B cell (primary cell): ENCODE measurements around the gene SLC6A18. TPM values are rescaled to one million over a fixed set of nuclear protein-coding genes. Genes with fewer than 3 reads are reported as not detected.

Experiments used
- ATAC-seq: fragments of 200-7000 bp; cut with Tn5 transposase; one replicate; pipeline ENCODE4 v1.10.0; 2021; ENCODE audit warnings: low read depth, mild to moderate bottlenecking, moderate number of reproducible peaks, moderate library complexity
- CTCF ChIA-PET: fragments of 350-600 bp; sonication (Branson Sonifier 250); formaldehyde crosslinking; loops from one replicate; lab custom pipeline; 2021; ENCODE audit warnings: antibody characterized with exemption, inconsistent platforms; lab: Charles Lee
- POLR2A ChIA-PET: fragments of 350-600 bp; sonication (Branson Sonifier 250); formaldehyde crosslinking; loops from one replicate; lab custom pipeline; 2021; ENCODE audit warnings: antibody characterized with exemption; lab: Charles Lee
- DNase-seq: peaks from one replicate; pipeline ENCODE4 v3.0.0; 2013
- H2AFZ ChIP-seq: 2 replicates; pipeline ENCODE4 v1.6.1; 2012; ENCODE audit warnings: mild to moderate bottlenecking, low read depth, low read length; ENCODE audit not compliant: insufficient read depth, poor library complexity, severe bottlenecking
- H3K27ac ChIP-seq, 2 donors: 1 replicate in 1 of 2; 2 replicates in 1 of 2; pipeline ENCODE4 v1.5.1; 2012 to 2013; ENCODE audit warnings: low read length in 2 of 2, mild to moderate bottlenecking in 2 of 2, moderate library complexity in 1 of 2
- H3K27me3 ChIP-seq, 4 experiments: fragments of 200-600 bp in 1 of 4; sonication (generic) in 1 of 4; replicated peaks in 1 of 4; 1 replicate in 2 of 4; 2 replicates in 2 of 4; pipeline versions ENCODE4 v1.6.1 to v1.7.0; 2013 to 2016; ENCODE audit warnings: low read length in 3 of 4, mild to moderate bottlenecking in 2 of 4, mixed read lengths in 1 of 4, moderate library complexity in 1 of 4; ENCODE audit not compliant: insufficient read depth in 4 of 4, control insufficient read depth in 3 of 4; ENCODE audit errors: control extremely low read depth in 1 of 4
- H3K36me3 ChIP-seq, 2 experiments: replicated peaks in 1 of 2; 1 replicate in 1 of 2; 2 replicates in 1 of 2; pipeline versions ENCODE4 v1.6.1 to v1.7.1; 2013; ENCODE audit warnings: low read length in 1 of 2; ENCODE audit not compliant: insufficient read depth in 2 of 2, control insufficient read depth in 1 of 2; ENCODE audit errors: control extremely low read depth in 1 of 2, extremely low read depth in 1 of 2
- H3K4me1 ChIP-seq, 2 donors: fragments of 200-600 bp in 1 of 2; sonication (generic) in 1 of 2; 1 replicate in 1 of 2; 2 replicates in 1 of 2; pipeline versions ENCODE4 v1.5.1 to v1.6.1; 2013 to 2017; ENCODE audit warnings: low read length in 2 of 2; ENCODE audit not compliant: control insufficient read depth in 2 of 2, insufficient read depth in 2 of 2
- H3K4me2 ChIP-seq: replicated peaks from 2 replicates; pipeline ENCODE3; 2012; ENCODE audit warnings: mild to moderate bottlenecking, low read depth, low read length; ENCODE audit not compliant: poor library complexity, severe bottlenecking
- H3K4me3 ChIP-seq, 5 experiments: fragments of 200-600 bp in 1 of 5; sonication (generic) in 1 of 5; 1 replicate in 3 of 5; 2 replicates in 2 of 5; pipeline versions ENCODE4 v1.5.1 to v1.7.0; 2011 to 2016; ENCODE audit warnings: low read length in 4 of 5, mild to moderate bottlenecking in 4 of 5, low read depth in 2 of 5, control low read depth in 1 of 5, moderate library complexity in 1 of 5; ENCODE audit not compliant: insufficient read depth in 1 of 5; ENCODE audit errors: control extremely low read depth in 1 of 5, extremely low read depth in 1 of 5
- H3K79me2 ChIP-seq: fragments of 200-600 bp; sonication (generic); one replicate; pipeline ENCODE4 v1.6.0; 2016; ENCODE audit warnings: low read length; ENCODE audit not compliant: control insufficient read depth, insufficient read depth
- H3K9ac ChIP-seq: fragments of 200-600 bp; sonication (generic); 2 replicates; pipeline ENCODE4 v1.6.1; 2017; ENCODE audit warnings: mild to moderate bottlenecking, low read length, moderate library complexity
- H3K9me3 ChIP-seq, 3 donors: one replicate each; pipeline versions ENCODE4 v1.6.1 to v1.7.1; 2013; ENCODE audit warnings: low read length in 2 of 3; ENCODE audit not compliant: control insufficient read depth in 2 of 3, insufficient read depth in 1 of 3; ENCODE audit errors: control extremely low read depth in 1 of 3
- H4K20me1 ChIP-seq: 2 replicates; pipeline ENCODE4 v1.6.0; 2012; ENCODE audit warnings: mild to moderate bottlenecking, low read length; ENCODE audit not compliant: insufficient read depth, control insufficient read depth, poor library complexity, severe bottlenecking
- H3K27ac Mint-ChIP-seq: one replicate; pipeline ENCODE4 v1.8.0; 2021; ENCODE audit warnings: mixed read lengths
- H3K27me3 Mint-ChIP-seq: one replicate; pipeline ENCODE4 v1.8.0; 2021; ENCODE audit warnings: mixed read lengths
- H3K4me1 Mint-ChIP-seq: one replicate; pipeline ENCODE4 v1.8.0; 2021; ENCODE audit warnings: mixed read lengths
- H3K4me3 Mint-ChIP-seq: one replicate; pipeline ENCODE4 v1.8.0; 2021; ENCODE audit warnings: mixed read lengths
- H3K9me3 Mint-ChIP-seq: one replicate; pipeline ENCODE4 v1.8.0; 2022; ENCODE audit warnings: mixed read lengths; ENCODE audit not compliant: insufficient read depth
- CTCF ChIP-seq: fragments of 200-600 bp; IDR thresholded peaks from one replicate; pipeline ENCODE4 v1.8.0; 2022; ENCODE audit warnings: antibody characterized with exemption, mild to moderate bottlenecking
- EZH2 ChIP-seq: IDR thresholded peaks from 2 replicates; pipeline ENCODE4 v1.6.1; 2012; ENCODE audit warnings: borderline replicate concordance, low read depth, mild to moderate bottlenecking, moderate library complexity, low read length; ENCODE audit not compliant: insufficient read depth, poor library complexity, severe bottlenecking
- WGBS: methylation state at CpG from one replicate; pipeline ENCODE4 v1.1.5; 2013; ENCODE audit warnings: missing lambda C conversion rate; ENCODE audit not compliant: insufficient coverage; 5-methylcytosine and 5-hydroxymethylcytosine counted together
- intact Hi-C: fragments of 100-400 bp; cut with micrococcal nuclease; formaldehyde crosslinking; loops from one replicate; pipeline ENCODE4 v1.10.0; 2022
- polyA plus RNA-seq: library from polyadenylated mRNA; depleted of rRNA; stranded (reverse); fragments of >200 nt; gene quantifications from 2 replicates; pipeline ENCODE4 v1.2.3, GENCODE V29; 2012
- total RNA-seq, 2 donors: library from RNA; stranded (reverse); fragments of 120-200 nt in 1 of 2; gene quantifications; 1 replicate in 1 of 2; 2 replicates in 1 of 2; pipeline versions ENCODE4 v1.2.3 to v1.2.4, GENCODE V29; 2013 to 2022

Gene SLC6A18
- total and polyA plus RNA-seq, 2 donors (not counting 1 experiment from before 2014, with no cell fraction given), result not detected

GRCh38 chr5:1185038-1185627 is 40.0 kb upstream of the SLC6A18 start:
- ChIA-PET POLR2A (no interaction called here), CTCF (interaction anchor here (1.0 kb wide), 1 partner anchor 17 kb away, joined by 3 read pairs; no protein-coding TSS in a partner anchor)
- H3K9me3 Mint-ChIP-seq, result no peaks in the 10 kb centered on the region
- H4K20me1 ChIP-seq, result no peaks in the 10 kb centered on the region
- H3K9me3 ChIP-seq, result no peaks in the 10 kb centered on the region
- DNase-seq, result no peak
- no peaks in the 10 kb centered on the region for H3K27me3 ChIP-seq
- no peak overlapping the region for H2AFZ ChIP-seq
- H3K27ac ChIP-seq, result no peak overlapping the region
- H3K9ac ChIP-seq, result no peak overlapping the region
- no peak overlapping the region for H3K4me3 ChIP-seq
- TF ChIP-seq CTCF (no peak), EZH2 (no peak)
- no peak overlapping the region for H3K4me3 Mint-ChIP-seq
- ATAC-seq, result no peak
- intact Hi-C loops, result no loop called here
- no peak overlapping the region for H3K27ac Mint-ChIP-seq
- peaks cover 10% of the 10 kb centered on the region for H3K27me3 Mint-ChIP-seq
- H3K4me2 ChIP-seq, result no peak overlapping the region
- no peaks in the 10 kb centered on the region for H3K79me2 ChIP-seq
- no peaks in the 10 kb centered on the region for H3K36me3 ChIP-seq
- H3K4me1 Mint-ChIP-seq, result no peaks in the 10 kb centered on the region
- no peaks in the 10 kb centered on the region for H3K4me1 ChIP-seq
- 96% methylated on average over 9 of the region's 10 CpGs for WGBS

DNA sequence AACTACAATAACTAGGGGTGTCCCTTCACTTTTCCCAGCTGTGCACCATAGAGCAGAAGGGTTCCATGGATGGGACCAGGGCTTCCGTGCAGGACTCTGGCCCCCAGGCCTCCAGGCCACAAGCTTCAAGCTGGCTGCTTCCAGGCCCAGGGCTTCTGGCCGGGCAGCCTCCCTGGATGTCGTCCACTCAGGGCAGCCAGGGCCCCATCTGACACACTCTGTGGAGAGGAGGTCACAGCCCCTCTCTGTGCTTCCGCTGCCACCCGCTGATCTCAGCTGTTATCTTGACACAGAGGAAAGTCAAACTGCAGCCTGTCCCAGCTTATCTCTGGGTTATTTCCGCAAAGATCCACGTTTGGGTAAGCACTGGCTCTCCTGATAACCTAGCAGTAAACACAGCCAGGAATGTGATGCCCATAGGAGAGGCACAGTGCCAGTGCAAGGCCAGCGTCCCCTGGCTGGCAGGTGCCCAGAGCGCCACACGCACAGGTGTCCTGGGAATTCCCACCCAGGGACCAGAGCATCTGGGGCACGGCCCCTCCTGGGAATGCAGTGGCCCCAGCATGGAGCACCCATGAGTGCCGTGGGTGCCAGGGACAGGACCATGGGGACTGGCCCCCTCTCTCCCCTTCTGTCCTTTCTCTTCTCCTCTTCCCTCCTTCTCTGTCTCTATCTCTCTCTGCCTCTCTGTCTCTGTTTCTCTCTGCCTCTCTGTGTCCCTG is 39.4 kb upstream of the SLC6A18 start:
- no peak for DNase-seq
- Histone ChIP-seq H3K79me2 (no peaks in the 10 kb centered on the region), H3K9ac (no peak overlapping the region), H2AFZ (no peak overlapping the region), H4K20me1 (no peaks in the 10 kb centered on the region), H3K4me3 (no peak overlapping the region), H3K27ac (no peak overlapping the region), H3K36me3 (no peaks in the 10 kb centered on the region), H3K27me3 (no peaks in the 10 kb centered on the region), H3K9me3 (no peaks in the 10 kb centered on the region), H3K4me2 (no peak overlapping the region), H3K4me1 (no peaks in the 10 kb centered on the region)
- Mint-ChIP-seq H3K4me1 (peaks cover 3% of the 10 kb centered on the region), H3K4me3 (no peak overlapping the region), H3K27ac (no peak overlapping the region), H3K9me3 (no peaks in the 10 kb centered on the region), H3K27me3 (peaks cover 15% of the 10 kb centered on the region)
- no peak for ATAC-seq
- intact Hi-C loops, result no loop called here
- CTCF ChIA-PET, result interaction anchor here (1.0 kb wide), 1 partner anchor 18 kb away, joined by 3 read pairs; no protein-coding TSS in a partner anchor
- WGBS, result 89% methylated on average over 12 of the region's 12 CpGs
- TF ChIP-seq CTCF (no peak), EZH2 (no peak)
- POLR2A ChIA-PET, result no interaction called here
